Stimulated activated CD8-positive, alpha-beta memory T cell treated with anti-CD3 and anti-CD28 coated beads, Interleukin-4, amount 100 ng/mL, for 48 hours (primary cell): ENCODE measurements around the gene FOLR3.
"Not testable (repeated sequence)": the region's sequence is repeated elsewhere in the genome, so short reads cannot be mapped to it uniquely, and the experiment has no call there.

Experiments used
- DNase-seq: peaks from one replicate; pipeline ENCODE4 v3.0.0-alpha.2; 2020

Gene FOLR3

GRCh38 chr11:72124046-72124445, 11.5 kb upstream of the FOLR3 start:
- DNase-seq, result no peak

- DNase-seq, result no peak
These were observed 9.6 kb upstream of the FOLR3 start for GRCh38 chr11:72125956-72126355.

GRCh38 chr11:72127923-72128322, 7.6 kb upstream of the FOLR3 start:
- no peak for DNase-seq

GRCh38 chr11:72129381-72129780, 6.1 kb upstream of the FOLR3 start:
- no peak for DNase-seq

- no peak for DNase-seq
These were observed 2.9 kb upstream of the FOLR3 start for GRCh38 chr11:72132646-72133045.

GRCh38 chr11:72135891-72136683, 562 bp downstream of the FOLR3 start:
- DNase-seq, result no peak

GRCh38 chr11:72136684-72137262, 1.2 kb downstream of the FOLR3 start:
- DNase-seq, result no peak

GRCh38 chr11:72138821-72139390, 3.4 kb downstream of the FOLR3 start:
- DNase-seq, result no peak

GRCh38 chr11:72139500-72139899, 4.0 kb downstream of the FOLR3 start:
- DNase-seq, result no peak

- DNase-seq, result no peak
These were observed 5.1 kb downstream of the FOLR3 start for GRCh38 chr11:72140661-72141060.

- DNase-seq, result peak; percentile 64
These were observed 5.5 kb downstream of the FOLR3 start for GRCh38 chr11:72141066-72141465.

- not testable (repeated sequence) for DNase-seq
These were observed 6.6 kb downstream of the FOLR3 start for GRCh38 chr11:72142086-72142485.

GRCh38 chr11:72142543-72142942, 7.0 kb downstream of the FOLR3 start:
- not testable (repeated sequence) for DNase-seq

- DNase-seq, result no peak
These were observed 9.5 kb downstream of the FOLR3 start for GRCh38 chr11:72144807-72145565.

- no peak for DNase-seq
These were observed 11.1 kb downstream of the FOLR3 start for GRCh38 chr11:72146625-72147024.

GRCh38 chr11:72150882-72151281, 15.4 kb downstream of the FOLR3 start:
- DNase-seq, result no peak

GRCh38 chr11:72153874-72154273, 18.3 kb downstream of the FOLR3 start:
- DNase-seq, result not testable (repeated sequence)

GRCh38 chr11:72154816-72155215, 19.3 kb downstream of the FOLR3 start:
- no peak for DNase-seq

GRCh38 chr11:72155751-72156150, 20.2 kb downstream of the FOLR3 start:
- no peak for DNase-seq

GRCh38 chr11:72157131-72157530, 21.6 kb downstream of the FOLR3 start:
- no peak for DNase-seq

GRCh38 chr11:72160319-72160718, 24.8 kb downstream of the FOLR3 start:
- DNase-seq, result no peak

- DNase-seq, result no peak
These were observed 27.5 kb downstream of the FOLR3 start for GRCh38 chr11:72162891-72163492.

- DNase-seq, result not testable (repeated sequence)
These were observed 28.7 kb downstream of the FOLR3 start for GRCh38 chr11:72164187-72164586.
